ENCODE measurements around the gene OR5B12.
"Not testable (repeated sequence)": the region's sequence is repeated elsewhere in the genome, so short reads cannot be mapped to it uniquely, and the experiment has no call there.

Gene OR5B12

GRCh38 chr11:58442136-58442535 is at the start of gene OR5B12:
TSS of gene OR5B12 (minus strand) at chr11:58442236. CDS start at chr11:58440151, 2,085 bp downstream.
- DNase-seq (ENCODE audit: low spot score), result no peak

DNA sequence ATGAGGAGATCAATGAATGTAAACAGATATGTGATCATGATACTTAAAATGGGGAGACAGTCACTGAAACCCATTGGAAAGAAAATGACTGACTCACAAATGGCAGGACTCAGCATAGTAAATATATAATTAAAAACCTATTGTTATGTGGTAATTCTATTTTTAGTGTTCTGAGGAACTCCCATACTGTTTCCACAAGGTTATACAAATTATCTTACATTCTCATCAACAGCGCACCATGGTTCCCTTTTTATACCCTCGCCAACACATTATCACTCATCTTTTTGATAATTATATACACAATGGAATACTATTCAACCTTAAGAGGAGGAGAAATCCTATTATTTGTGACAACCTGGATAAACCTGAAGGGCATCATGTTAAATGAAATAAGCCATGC is 48.8 kb upstream of the OR5B12 start:
- DNase-seq (ENCODE audit: low spot score), result no peak

DNA sequence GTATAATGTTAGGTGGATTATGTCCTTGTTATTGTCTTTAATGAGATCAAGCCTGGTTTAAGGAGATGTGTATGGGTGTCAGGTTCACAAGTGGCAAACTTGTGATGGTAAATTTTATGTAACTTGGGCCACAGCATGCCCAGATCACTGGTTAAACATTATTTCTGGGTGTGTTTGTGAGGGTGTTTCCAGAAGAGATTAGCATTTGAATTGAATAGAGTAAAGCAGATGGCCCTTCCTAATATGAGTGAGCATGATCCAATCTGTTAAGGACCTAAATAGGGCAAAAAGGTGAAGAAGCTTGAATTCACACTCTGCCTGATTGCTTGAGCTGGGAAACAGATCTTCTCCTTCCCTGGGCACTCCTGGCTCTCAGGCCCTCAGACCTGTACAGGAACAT is 45.1 kb upstream of the OR5B12 start:
- no peak for DNase-seq (ENCODE audit: low spot score)

GRCh38 chr11:58485961-58486360 is 43.9 kb upstream of the OR5B12 start:
- DNase-seq (ENCODE audit: low spot score), result no peak

DNA sequence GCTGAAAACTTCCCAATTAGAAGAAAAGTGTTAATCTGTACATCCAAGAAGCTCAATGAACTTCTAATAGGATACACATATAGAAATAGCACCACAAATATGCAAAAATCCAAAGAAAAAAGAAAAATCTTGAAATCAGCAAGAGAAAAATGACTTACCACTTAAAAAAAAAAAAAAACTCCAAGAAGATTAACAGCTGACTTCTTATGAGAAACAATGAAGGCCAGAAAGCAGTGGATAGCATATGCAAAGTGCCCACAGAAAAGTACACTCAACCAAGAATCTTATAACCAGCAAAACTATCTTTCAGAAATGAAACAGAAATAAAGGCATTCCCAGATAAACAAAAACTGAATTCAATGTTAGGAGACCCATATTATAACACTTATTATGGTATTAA is 29.9 kb upstream of the OR5B12 start:
- DNase-seq (ENCODE audit: low spot score), result no peak

DNA sequence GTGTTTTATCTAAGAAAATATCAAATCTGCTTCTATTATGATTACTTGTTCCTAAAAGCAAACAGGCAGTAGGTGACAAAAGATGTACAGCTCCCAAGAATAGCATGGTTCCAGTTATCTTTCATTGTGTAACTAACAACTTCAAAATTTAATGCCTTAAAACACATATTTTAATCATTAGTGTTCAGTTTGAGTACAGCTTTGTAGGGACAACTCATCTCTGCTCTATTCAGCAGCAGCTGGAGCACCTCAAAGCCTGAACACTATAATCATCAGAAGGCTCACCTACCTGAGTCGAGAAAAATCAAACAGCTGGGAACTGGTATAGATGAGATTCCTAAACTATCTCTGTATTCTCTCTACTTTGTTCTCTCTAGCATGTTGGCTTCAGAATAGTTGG is 24.3 kb upstream of the OR5B12 start:
- no peak for DNase-seq (ENCODE audit: low spot score)

DNA sequence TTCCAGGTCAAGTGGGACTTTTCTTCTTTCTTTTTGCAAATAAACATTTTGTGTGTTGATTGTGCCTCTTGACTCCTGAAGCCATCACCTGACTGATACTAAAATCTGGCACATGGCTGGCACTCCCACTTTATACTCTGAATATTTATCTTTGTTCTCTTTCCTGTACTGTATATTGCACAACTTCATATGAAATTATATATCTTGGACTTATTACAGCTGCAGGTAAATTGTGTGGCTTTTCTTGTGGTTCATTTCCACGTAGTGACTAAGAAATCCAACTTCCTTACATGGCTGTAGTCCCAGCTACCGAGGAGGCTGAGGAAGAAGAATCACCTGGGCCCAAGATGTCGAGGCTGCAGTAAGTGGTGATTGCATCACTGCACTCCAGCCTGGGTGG is 23.7 kb upstream of the OR5B12 start:
- DNase-seq (ENCODE audit: low spot score), result no peak

GRCh38 chr11:58451585-58451984 is 9.5 kb upstream of the OR5B12 start:
- DNase-seq (ENCODE audit: low spot score), result no peak

- no peak for DNase-seq (ENCODE audit: low spot score)
Measured at GRCh38 chr11:58446294-58446693, 4.3 kb upstream of the OR5B12 start.

DNA sequence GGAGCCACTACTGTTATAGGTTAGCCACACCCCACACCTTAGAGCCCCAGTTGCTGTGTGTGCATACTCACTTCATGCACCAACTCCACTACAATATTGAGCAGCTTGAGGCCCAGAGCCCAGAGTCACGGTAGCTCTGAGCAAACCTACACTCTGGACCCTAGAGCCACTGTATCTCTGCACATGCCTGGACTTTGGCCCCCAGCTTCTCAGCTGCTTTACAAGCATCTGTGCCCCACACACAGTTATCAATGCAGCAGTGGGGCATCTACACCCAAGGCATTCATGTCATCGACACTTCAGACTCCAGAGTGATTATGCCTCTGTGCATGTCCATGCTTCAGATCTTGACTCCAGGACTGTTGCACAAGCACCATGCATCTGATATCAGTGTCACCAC is 2.3 kb upstream of the OR5B12 start:
- DNase-seq (ENCODE audit: low spot score), result no peak

DNA sequence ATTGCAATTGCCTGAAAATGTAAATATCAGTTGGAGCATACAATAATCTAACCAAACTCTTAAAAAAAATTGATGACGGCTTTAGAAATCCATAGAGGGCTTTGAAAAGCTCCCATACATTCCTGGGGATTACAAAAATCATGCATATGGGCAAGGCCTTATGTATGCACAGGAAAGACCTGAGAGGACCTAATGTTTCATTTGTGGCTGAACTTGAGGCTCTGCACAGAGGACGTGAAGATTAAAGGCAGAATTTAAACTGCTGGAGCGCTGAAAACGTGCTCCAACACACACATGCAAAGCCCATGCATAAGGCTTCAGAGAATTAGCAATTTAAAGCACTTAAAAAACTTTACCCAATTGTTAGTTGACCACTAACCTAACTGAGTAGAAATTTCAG is 3.5 kb downstream of the OR5B12 start:
- no peak for DNase-seq (ENCODE audit: low spot score)

DNA sequence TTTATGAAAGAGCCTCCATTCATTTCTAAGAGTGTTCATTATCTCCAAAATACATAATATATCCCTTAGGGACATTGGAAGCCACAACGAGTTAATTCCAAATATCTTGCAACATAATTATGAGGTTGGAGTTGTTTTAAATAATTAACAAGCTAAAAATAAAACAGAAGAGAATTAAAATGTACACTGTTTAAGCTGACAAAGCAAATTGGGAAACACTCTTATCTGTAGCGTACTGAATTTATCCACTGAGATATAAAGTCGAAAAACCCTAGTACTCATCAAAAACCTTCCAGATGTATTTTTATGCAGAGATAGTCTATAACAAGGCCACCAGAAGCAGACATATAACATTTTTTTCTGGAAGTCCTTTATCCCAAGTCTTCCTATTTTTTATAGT is 7.8 kb downstream of the OR5B12 start:
- no peak for DNase-seq (ENCODE audit: low spot score)

DNA sequence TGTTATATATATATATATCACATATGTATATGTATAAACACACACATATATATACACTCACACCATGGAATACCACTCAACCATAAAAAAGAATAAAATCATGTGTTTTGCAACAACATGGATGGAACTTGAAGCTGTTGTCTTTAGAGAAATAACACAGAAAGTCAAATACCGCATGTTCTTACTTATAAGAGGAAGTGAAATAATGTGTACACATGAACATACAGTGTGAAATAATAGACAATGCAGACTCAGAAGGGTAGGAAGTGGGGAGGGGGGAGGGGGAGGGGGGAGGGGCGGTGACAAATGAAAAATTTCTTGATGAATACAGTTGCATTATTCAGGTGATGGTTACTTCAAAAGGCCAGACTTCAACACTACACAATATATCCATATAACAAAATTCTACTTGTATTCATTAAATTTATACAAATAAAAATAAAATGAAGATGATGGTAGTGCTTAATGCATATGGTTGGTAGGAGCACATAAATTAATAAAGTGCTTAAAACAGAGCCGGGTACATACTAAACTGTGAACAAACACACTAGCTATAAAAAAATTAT is 8.3 kb downstream of the OR5B12 start:
- DNase-seq (ENCODE audit: low spot score), result no peak

DNA sequence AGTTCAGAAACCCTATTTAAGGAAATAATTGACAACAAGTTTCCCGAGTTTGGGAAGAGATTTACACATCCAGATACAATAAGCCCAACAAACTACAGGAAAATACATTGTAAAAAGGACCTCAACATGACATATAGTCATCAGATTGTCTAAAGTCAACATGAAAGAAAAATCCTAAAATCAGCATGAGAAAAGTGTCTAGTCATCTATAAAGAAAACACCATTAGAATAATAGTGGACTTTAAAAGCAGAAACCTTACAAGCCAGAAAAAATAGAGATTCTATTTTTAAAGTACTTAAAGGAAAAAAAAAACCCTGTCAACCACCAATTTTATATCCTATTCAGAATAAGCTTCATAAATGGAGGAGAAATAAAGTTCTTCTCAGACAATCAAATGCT is 12.8 kb downstream of the OR5B12 start:
- DNase-seq (ENCODE audit: low spot score), result no peak

DNA sequence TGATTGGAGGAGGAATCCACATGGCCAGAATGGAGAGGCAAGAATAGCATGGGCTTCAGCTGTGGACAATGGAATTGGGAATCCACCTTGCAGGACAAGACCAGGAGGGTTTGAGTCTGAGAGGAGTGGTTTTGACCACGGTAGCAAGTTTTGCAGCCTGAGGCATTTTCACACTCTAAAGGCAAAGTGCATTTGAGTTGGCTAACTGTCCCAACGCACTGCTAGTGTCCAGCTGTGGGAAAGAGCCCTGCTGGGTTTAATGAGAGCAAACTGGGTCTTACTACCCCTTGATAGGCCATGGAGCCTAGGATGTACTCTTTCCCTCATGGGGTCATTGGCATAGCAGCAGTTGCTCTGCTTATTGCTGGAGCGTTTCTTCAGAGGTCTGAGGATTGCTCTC is 14.0 kb downstream of the OR5B12 start, which contains the start of gene OR5B2:
Gene OR5B2 (minus strand): TSS at position 101 of the 400 bp plus-strand sequence. CDS start 4,860 bp downstream, outside the sequence.
- DNase-seq (ENCODE audit: low spot score), result no peak

DNA sequence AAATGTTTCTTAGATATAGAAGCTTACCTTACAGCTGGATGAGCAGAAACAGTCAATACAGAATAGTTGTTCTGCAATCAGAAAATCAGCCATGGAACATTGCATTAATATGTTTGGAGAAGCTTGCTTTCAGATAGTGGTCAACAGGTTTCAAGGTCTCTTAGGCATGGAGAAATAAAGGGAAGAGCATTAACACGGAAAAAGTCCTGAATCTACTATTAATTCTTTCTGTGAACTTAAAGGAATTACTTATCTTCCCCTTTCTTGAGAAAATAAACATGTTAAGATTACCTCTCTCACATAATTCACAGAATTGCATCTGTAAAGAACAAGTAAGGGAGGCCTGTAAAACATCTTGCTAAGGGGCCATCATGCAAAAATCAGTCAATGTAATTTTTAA is 35.3 kb downstream of the OR5B12 start, which contains the start of gene OR5B3:
Gene OR5B3 (minus strand): TSS at position 101 of the 400 bp plus-strand sequence. CDS start 3,465 bp downstream, outside the sequence.
- no peak for DNase-seq (ENCODE audit: low spot score)

- not testable (repeated sequence) for DNase-seq (ENCODE audit: low spot score)
Measured at GRCh38 chr11:58399622-58400021, 42.4 kb downstream of the OR5B12 start.

GRCh38 chr11:58395581-58395980 is 46.5 kb downstream of the OR5B12 start:
- no peak for DNase-seq (ENCODE audit: low spot score)

DNA sequence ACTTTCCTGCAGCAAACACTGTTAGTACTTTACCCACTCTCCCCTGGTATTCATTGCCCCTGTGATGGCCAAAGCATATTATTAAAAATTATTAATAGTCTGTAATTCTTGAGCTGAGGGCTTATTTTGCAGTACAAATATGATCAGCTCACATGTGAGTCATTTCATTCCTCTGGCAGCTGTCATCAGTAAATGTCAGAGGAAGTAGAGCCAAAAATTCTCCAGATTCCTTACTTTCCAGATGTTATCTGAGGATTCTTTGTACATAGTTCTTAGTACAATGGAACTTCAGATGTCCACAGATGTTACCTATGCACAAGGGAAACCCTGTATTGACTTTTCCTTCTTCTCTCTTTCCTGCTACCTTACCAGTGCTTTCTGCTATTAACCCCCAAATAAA is 47.8 kb downstream of the OR5B12 start:
- DNase-seq (ENCODE audit: low spot score), result no peak

DNA sequence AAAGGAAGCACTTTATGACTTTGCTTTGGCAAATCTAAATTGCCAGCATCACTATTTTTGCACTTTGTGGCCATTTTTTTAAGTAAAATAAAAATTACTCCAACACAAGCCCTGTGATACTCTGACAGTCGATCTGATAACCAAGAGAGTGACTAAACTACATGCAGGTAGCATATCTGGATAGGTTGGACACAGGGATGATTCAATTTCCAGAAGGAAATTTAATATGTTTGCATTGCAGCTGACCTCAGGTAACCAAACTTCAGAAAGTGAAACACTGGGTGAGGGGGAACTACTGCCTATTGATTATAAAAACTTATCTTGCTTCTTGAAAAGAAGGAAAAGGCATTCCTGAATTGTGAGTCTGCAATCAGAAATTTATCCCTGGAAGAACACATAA is 49.3 kb downstream of the OR5B12 start:
- DNase-seq (ENCODE audit: low spot score), result no peak

DNA sequence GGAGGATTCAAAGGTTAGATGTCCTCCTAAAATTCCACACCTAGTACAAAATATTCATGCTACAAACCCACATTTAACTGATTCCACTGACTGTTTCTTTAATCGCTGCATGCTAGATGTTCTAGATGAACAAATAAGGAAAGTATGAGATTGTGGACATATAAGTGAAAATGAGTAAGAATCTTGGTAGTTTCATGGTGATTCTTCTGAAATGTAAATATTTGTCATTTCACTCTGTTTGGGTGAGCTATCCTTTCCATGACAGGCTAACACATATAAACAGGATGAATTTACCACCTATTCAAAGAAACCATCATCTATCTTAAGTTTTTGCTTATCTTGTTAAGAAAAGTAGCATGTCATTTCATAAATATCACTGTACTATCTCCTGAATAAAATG is 50.2 kb downstream of the OR5B12 start:
- no peak for DNase-seq (ENCODE audit: low spot score)

DNA sequence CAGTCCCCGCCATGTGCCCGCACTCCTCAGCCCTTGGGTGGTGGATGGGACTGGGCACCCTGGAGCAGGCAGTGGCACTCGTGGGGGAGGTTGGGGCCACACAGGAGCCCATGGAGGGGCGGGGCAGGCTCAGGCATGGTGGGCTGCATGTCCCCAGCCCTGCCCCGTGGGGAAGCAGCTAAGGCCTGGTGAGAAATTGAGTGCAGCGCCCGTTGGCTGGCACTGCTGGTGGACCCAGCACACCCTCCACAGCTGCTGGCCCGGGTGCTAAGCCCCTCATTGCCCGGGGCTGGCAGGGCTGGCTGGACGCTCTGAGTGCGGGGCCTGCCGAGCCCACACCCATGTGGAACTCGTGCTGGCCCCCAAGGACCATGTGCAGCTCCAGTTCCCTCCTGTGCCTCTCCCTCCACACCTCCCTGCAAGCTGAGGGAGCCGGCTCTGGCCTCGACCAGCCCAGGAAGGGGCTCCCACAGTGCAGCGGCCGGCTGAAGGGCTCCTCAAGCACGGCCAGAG is 51.4 kb downstream of the OR5B12 start:
- DNase-seq (ENCODE audit: low spot score), result no peak

Measured in CD4-positive, alpha-beta T cell treated with Interleukin-6 at 100 ng/mL for 8 hours (primary cell).